GM18517 (cell line): Measurements from ENCODE around the gene HSP90B1.

Experiments
- ATAC-seq: cut with Tn5 transposase; IDR thresholded peaks from one replicate; pipeline ENCODE4 v1.9.1; 2021; ENCODE audit warnings: mild to moderate bottlenecking, moderate library complexity; ENCODE audit not compliant: unreplicated experiment

The HSP90B1 gene

DNA sequence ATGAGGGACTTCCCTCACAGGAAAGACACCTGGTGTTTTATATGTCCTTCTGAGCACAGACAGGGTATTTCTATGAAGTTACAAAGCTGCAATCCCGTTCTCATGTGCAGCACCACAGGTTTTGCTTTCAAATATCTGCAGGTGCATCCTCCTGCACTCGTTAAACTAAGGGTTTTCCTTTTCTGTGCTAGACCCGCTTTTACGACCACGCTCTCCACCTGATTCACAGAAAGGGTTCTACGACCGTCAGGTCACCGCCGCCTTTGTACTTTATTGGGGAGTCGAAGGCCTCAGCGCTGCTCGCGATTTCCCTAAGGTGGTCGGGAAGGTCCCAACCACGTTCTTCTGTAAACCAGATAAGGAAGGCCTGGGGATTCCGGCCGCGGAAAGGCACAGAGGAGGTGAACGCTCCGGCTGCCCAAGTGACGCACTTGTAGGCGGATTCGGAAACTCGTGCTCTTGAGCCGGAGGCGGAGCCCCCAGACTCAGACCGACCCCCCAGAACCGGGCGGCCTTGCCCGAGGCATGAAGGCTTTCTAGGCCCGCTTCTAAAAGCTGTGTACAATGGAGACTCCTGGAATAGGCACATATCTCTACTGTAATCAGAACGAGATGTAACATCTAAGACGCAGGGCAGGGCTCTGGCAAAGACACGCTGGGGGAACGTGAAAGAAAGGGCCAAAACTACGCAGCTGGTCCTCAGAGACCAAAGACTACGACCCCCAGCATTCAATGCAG lies 995 bp upstream of the HSP90B1 start:
- peak; percentile 30 for ATAC-seq

DNA sequence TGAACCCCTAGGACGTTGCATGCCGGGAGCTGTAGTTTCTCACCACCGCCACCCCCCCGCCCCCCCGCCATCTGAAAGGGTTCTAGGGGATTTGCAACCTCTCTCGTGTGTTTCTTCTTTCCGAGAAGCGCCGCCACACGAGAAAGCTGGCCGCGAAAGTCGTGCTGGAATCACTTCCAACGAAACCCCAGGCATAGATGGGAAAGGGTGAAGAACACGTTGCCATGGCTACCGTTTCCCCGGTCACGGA lies 501 bp upstream of the HSP90B1 start:
- ATAC-seq, result no peak

DNA sequence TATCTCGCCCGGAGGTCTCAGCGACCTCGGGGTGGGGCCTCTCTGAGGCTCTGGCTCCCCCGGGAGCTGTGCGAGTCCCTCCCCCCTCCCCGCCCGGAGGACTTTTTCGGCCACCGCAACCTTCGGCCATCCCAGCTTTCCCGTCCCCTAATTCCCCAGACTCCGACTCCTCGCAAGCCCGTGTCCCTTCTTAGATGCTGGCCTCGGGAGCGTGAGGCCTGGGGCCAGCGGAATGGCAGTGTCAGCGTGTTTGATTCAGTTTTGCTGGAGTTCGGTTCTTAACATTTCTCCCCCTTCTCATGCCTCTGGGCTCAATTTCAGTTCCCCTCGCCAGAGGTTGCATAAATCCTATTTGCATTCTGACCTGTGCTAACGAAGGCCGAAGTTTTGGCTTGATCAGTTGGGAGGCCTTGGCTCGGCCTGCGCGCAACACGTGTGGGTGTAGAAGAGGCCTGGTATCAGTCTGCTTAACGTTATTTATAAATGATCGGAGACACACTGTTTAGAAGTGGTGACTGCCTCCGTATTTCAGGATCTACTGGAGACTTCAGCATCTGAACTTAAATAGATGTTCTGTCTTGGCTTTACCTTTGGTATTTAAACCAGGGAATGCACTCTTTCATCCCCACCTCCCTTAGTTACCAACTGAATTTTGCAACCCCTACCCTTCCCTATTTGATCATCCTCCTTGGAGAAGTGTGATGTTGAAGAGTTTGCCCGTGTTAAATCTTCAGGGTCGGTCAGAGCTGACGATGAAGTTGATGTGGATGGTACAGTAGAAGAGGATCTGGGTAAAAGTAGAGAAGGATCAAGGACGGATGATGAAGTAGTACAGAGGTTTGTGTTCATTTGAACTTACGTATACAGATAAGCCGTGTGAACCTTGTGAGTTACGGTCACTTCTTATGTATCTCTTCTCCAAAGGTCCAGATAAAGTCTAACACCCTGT lies 851 bp downstream of the HSP90B1 start:
- no peak for ATAC-seq

DNA sequence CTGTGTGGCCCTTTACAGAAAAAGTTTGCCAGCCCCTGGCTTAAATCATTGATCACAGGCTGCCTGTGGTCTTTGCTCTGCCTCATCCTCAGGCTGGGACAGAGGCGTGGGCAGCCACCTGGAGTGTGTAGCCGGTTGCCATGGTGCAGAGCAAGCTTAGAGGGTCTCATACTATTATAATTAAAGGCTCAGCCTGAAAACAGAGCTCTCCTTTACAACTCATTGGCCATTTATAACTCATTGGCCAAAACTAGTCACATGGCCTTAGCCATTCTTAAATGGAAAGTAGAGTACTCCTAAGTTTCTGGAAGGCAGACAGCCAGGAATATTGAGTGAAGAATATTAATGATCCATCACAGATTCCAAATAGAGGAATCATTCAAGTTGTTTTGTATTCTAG lies 3.0 kb downstream of the HSP90B1 start:
- no peak for ATAC-seq

DNA sequence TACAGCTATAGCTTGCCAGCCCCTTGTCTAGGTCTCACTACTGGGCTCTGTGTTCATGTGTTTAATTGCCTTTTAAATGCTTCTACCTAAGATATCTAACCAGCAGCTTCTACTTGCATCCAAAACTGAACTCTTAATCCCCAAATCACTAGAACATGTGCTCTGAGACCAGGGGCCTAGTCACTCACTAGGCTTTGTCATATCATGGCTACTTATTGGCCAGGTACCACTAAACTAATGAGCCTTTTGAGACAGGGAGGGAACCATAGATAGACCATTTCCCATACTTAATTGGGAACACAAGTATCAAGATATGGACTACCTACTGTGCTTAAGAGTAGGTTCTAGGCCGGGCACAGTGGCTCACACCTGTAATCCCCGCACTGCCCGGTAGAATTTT lies 6.5 kb downstream of the HSP90B1 start:
- no peak for ATAC-seq

DNA sequence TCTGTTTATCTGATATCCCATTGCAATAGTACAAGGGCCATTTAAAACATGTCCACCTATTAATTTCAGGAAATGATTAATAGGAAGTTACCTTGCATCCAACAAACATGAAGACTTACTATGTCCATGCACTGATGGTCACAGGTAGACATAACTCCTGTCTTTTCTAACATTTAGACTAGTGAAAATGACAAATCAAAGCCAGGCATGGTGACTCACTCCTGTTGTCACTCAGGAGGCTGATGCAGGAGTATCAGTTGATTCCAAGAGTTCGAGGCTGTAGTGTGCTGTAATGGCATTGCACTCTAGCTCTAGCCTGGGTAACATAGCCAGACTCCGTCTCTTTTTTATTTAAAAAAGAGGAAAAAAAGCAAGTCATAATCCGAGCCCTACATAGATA lies 14.8 kb downstream of the HSP90B1 start:
- ATAC-seq, result no peak

DNA sequence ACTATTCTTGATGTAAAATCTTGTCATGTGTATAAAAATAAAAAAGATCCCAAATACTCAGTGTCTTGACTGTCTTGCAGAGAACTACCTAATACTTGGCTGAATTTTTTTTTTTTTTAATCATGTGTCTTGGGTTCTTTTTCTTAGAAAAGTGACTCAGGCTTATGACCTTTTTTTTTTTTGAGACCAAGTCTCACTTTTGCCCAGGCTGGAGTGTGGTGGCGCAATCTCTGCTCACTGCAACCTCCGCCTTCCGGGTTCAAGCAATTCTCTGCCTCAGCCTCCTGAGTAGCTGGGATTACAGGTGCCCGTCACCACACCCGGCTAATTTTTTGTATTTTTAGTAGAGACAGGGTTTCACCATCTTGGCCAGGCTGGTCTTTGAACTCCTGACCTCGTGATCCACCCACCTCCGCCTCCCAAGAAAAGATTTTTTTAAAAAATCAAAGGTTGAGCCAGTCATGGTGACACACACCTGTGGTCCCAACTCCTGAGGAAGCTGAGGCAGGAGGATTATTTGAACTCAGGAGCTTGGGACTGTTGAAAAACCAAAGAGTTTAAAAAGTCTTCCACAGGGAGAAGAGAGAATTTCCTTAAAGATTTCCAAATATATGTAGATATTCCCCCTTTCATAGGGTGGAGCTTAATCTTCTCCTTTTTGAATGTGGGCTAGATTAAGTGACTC lies 17.8 kb downstream of the HSP90B1 start:
- no peak for ATAC-seq

DNA sequence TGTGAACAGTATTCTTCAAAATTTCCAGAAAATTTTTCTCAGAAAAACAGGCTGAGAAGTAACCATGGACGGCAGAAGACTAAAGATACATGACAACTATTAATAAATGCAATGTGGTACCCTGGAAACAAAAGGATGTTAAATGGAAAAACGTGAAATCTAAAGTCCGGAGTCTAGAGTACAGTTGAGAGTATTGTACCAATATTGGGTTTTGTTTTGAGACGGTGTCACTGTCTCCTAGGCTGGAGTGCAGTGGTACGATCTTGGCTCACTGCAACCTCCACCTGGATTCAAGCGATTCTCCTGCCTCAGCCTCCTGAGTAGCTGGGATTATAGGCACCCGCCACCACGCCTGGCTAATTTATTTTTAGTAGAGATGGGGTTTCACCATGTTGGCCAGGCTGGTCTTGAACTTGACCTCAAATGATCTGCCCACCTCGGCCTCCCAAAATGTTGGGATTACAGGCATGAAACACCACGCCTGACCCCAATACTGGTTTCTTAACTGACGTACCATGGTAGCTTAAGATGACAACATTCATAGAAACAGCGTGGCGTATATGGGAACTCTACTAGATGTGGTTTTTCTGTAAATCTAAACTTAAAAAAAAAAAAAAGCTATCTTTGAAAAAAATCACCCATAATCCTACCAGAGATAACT lies 18.7 kb downstream of the HSP90B1 start:
- ATAC-seq, result no peak

DNA sequence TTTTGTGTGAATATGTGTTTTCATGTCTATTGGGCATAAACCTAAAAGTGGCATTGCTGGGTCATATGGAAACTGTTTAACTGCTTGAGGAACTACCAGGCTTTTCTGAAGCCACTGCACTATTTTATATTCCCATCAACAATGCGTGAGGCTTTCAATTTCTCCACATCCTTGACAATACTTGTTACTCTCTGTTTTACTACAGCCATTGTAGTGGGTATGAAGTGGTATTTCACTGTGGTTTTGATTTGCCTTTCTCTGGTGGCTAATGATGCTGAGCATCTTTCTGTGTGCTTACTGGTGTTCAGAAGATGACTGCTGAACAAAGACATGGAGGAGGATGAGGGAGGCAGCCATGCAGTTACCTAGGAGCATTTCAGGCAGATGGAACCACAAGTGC lies 22.3 kb downstream of the HSP90B1 start:
- ATAC-seq, result no peak

DNA sequence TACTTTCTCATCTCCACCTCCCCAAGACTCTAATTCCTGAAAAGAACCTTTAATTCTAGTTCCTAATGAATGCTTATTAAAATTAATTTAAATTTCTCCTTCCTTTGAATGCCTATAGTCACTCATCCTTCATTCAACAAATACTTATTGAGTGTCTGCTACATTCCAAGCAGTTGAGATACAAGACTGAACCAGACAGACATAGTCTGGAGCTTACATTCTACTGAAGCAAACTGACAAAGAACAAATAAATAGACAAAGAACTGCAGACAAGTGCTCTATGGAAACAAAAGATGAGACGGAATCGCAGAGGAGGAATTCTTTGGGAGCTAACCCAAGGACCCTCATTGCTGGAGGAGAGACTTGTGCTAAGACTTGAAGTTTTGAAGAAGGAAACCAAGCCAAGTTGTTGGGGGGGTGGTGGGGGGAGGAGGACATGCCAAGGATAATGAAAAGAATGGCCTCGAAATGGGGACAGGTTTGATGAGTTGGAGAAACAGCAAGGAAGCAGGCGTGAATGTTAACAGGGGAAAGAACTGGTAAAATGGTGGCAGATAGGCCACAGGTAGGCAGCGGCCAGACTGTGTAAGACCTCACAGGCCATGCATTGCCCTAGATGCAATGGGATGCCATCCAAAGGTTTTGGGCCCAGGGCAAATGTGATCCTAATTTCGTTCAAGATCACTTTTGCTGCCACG lies 25.8 kb downstream of the HSP90B1 start:
- no peak for ATAC-seq

DNA sequence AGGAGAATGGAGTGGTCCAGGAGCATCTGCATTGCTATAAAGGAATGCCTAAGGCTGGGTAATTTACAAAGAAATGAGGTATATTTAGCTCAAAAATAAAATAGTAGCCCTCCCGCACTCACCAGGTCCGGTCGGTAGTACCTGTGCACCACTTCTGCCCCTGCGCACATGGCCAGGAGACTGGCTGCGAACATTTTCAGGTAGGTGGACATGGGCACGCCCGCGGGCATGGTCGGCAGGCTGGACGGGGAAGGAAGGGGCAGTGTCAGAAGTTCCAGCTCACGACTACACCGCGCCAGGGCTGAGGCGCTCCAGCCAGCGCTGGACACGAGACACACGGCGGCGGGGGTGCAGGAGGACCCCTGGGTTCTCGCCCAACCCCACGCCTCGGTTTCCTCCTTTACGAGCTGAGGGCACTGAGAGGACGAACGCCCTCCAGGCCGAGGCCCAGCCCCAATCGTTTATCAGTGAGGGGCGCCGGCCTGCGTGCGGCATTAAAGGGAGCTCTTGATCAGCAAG lies 26.4 kb downstream of the HSP90B1 start:
- peak; percentile 18 for ATAC-seq

DNA sequence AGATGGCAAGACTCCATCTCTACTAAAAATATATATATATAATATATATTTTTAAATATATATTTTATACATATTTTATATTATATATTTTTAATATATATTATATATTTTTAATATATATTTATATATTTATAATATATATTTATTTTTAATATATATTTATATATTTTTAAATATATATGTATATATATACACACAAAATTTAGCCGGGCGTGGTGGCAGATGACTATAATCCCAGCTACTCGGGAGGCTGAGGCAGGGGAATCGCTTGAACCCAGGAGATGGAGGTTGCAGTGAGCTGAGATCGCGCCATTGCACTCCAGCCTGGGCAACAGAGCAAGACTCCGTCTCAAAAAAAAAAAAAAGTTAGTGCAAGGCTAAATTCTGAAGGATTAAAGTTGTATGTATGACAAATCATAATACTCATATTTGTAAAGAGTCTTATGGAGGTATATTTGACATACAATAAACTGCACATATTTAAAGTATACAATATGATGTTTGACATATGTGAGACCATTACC lies 27.7 kb downstream of the HSP90B1 start:
- ATAC-seq, result no peak

DNA sequence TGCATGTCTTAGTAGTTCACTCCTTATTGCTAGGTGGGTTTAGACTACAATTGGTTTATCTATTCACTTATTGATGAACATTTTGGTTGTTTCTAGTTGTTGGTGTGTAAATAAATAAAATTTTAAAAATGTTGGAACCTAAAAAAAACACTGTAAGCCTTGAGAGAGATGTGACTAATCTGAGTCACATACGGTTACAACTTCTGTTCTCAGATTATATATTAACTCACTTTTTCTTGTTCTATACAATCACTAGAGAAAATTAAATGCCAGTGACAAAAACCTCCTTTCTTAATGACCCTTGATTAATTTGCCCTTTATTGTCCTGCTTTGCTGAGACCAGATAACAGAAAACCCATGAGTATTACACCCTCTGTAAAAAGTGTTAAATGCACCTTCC lies 28.4 kb downstream of the HSP90B1 start:
- ATAC-seq, result no peak

DNA sequence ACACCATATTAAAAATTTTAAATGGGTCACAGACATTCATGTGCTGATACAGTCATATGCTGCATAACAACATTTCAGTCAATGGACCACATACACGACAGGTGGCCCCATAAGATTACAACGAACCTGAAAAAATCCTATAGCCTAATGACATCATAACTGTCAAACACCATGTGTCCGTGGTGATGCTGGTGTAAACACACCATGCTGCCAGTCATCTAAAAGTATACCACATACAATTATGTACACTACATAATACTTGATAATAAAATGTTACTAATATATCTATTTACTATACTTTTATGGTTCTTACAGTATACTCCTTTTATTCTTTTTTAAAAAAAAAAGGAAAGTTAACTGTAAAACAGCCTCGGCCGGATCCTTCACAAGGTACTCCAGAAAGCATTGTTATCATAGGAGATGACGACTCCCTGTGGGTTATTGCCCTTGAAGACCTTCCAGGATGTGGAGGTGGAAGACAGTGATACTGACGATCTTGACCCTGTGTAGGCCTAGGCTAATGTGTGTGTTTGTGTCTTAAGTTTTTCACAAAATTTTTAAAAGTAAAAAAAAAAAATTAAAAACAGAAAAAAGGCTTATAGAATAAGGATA lies 30.5 kb downstream of the HSP90B1 start:
- no peak for ATAC-seq

DNA sequence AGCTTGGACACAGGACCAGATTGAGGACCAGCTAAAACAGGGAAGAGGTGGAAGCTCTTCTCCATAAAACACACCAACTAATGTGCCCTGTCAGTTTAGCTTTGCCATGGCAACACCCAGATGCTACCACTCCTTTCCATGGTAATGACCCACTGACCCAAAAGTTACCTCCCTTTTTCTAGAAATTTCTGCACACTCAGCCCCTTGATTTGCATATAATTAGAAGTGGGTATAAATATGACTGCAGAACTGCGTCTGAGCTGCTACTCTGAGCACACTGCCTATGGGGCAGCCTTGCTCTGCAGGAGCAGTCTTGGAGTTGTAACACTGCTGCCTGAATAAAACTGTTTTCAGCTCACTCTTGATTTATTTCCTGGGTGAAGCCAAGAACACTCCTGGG lies 32.3 kb downstream of the HSP90B1 start:
- ATAC-seq, result no peak

DNA sequence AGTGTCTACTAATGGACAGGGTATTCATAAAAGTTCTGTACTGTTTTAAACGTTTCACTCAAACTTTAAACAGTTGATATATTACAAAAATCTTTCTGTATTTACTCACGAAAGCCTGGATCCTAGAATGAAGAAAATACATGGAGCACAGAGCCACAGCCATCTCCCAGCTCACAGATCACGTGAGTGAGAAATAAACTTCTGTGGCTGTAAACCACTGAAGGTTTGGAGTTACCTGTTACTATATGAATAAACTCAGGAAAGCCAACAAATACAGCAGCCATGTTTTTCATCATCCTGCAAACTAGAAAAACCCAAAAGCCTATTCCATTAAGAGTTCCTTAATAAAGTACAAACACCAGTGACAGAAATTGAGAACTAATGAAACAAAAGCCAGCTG lies 34.6 kb downstream of the HSP90B1 start:
- no peak for ATAC-seq

DNA sequence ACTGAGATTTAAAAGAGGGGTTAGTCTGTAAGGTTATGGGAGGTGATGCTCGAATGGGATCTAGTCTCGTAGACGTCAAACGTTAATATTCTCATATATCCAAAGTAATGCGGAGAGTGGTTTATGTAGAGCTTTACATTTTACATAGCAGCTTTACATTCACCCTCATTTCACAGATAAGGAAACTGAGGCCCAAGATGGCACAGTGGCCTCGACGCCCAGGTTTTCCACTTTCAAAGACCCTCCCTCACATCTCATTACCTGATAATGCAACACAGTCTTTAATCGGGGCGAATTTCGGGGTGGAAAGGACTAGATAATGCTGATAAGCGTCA lies 35.0 kb downstream of the HSP90B1 start:
- ATAC-seq, result no peak

DNA sequence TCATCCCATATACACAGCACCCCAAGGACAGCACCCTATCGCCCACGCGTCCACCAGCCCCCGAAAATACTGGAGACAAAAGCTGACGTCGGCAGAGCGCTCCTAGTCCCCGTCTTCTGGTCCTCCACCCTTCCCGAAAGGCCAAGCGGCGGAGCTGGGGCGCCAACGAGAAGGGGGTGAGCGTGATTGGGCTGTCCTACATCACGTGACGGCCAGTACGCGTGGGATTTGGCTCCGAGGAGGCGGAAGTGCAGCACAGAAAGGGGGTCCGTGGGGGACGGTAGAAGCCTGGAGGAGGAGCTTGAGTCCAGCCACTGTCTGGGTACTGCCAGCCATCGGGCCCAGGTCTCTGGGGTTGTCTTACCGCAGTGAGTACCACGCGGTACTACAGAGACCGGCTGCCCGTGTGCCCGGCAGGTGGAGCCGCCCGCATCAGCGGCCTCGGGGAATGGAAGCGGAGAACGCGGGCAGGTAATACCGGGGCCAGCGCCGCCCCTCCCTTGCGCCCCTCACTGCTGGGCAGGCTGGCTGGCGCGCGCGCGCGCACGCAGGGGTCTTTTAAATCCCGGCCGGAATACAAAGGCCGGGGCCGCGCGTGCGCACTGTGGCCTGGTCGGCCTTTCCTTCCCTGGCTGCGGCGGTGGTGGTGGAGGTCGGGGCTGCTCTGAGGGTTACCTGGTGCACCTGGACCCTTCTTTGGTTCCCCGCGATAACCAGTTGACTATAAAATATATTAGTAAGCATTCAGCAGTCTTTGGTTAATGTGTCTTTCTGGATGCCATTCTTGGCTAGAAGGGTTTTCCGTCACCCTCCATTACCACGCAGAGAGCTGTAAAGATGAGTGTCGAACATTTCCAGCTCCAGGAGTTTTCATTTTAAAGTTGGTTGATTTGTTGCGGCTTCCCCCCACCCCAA lies 35.6 kb downstream of the HSP90B1 start, which contains the start of gene TDG:
TSS of gene TDG (plus strand) at position 283 of the 915 bp plus-strand sequence. CDS start at position 449, 166 bp downstream.
- peak; percentile 92 for ATAC-seq

DNA sequence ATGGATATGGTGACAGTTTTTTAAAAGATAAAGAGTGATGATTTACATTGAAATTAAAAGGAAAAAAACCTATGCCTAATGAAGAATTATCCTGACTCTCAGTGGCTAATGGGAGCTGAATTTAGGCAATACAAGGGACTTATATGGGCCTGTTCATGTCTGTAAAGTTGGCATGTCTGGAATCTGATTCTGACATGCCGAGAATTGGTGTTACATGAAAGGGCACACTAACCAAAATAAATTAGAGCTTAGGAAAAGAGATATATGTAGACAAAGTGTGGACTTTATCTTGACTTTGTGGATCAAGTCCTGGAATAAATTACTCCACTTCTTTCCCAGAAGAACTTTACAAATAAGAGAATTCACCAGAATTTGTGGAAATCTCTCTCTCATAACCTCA lies 36.5 kb downstream of the HSP90B1 start:
- ATAC-seq, result no peak
